ENCODE results near the gene NEGR1.

GRCh38 chr1:71949681-71950080 is 332.7 kb downstream of the NEGR1 start:
- no peak for TF ChIP-seq CTCF (conservative IDR thresholded peaks at IDR 0.05; ENCODE audit: low read length)
- TF ChIP-seq EZH2phosphoT487 (IDR thresholded peaks at IDR 0.05; ENCODE audit: borderline replicate concordance, low read depth, low read length): no peak

Data from OCI-LY7 (cell line).